GM21423 (cell line): ENCODE results near the gene SULF2.

Source experiments
- ATAC-seq: cut with Tn5 transposase; IDR thresholded peaks from one replicate; pipeline ENCODE4 v1.9.1; 2021; ENCODE audit warnings: mild to moderate bottlenecking, moderate library complexity; ENCODE audit not compliant: unreplicated experiment

SULF2 gene

DNA sequence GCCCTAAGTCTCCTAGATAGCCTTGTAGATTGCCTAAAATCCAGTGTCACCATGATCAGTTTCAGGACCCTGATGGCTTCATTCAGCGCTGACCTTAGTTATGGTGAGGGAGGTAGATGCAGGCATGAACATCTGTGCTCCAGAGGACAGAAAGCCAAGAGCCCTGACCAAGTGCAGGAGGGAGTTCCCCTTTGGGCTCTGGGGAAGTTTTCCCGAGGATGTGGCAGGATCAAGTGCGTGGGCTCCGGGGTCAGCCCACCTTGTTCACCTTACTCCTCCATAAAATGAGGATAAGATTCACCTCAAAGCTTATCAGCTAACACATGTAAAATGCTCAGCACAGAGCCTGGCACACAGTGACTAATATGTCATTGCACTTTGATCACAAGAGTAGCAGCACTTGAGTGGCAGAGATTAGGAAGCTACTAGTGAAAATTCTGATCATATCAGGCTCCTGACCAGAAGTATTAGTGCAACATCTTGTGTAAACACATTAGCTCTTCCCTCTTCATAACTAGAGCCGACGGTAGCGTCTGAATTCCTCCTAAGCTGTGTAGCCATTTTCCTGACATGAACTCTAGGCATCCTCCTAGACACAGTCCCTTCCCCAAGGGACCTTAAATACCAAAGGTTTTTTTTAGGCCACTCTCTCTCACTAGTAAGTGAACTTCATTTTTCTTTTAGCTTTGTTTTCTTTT is 125.2 kb downstream of the SULF2 start:
- no peak for ATAC-seq

DNA sequence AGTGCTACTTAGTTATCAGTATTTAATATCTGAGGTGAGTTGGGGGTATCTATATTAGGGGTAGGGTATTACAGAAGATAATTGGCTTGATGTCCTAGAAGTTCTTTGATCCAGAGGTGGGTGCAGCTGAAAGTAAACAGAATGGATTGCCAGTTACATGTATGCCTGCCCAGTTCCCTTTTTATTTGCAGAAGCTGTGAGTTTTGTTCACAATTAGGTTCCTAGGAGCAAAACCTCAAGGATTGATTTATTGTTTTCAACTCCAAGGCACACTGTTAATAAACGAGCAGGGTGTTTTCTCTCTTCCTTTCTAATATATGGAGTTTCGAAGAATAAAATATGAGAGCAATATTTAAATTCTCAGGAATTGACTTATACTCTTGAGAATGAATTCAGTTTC is 129.0 kb downstream of the SULF2 start:
- no peak for ATAC-seq

DNA sequence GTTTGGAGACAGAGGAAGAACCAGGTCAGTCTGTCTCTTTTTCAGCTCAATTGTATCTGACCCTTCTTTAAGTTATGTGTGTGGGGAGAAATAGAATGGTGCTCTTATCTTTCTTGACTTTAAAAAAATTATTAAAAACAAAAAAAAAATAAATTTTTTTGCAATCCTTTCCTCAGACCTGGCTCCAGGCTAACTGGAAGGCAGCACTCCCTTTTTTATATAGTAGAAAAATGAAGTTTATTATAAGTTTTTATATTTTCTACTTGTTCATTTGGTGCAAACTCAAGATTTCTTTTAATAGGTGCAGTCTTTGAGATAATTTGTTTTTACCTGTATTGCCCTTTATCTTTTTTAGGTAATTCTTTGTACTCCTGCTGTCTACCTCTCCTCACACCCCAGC is 129.6 kb downstream of the SULF2 start:
- no peak for ATAC-seq

DNA sequence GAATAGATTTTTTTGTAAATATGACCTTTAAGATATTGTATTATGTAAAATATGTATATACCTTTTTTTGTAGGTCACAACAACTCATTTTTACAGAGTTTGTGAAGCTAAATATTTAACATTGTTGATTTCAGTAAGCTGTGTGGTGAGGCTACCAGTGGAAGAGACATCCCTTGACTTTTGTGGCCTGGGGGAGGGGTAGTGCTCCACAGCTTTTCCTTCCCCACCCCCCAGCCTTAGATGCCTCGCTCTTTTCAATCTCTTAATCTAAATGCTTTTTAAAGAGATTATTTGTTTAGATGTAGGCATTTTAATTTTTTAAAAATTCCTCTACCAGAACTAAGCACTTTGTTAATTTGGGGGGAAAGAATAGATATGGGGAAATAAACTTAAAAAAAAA is 130.9 kb downstream of the SULF2 start:
- ATAC-seq = no peak

DNA sequence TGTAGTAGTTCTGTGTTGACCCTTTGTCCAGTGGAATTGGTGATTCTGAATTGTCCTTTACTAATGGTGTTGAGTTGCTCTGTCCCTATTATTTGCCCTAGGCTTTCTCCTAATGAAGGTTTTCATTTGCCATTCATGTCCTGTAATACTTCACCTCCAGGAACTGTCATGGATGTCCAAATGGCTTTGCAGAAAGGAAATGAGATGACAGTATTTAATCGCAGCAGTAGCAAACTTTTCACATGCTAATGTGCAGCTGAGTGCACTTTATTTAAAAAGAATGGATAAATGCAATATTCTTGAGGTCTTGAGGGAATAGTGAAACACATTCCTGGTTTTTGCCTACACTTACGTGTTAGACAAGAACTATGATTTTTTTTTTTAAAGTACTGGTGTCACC is 131.4 kb downstream of the SULF2 start:
- no peak for ATAC-seq

DNA sequence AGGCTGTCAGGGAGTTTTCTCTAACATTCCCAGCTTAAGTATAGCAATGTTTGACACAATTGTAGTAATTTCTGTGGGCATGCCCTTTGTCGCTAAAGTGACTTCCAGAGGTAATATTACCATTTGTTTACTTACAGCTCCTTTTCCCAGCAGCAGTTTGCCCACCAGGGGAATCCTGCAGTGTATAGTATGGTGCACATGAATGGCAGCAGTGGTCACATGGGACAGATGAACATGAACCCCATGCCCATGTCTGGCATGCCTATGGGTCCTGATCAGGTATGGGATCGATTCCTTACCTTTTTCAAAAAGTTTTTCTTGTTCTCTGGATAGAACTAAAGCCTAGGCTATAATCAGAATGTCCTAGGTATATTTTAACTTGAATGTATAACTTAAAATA is 132.5 kb downstream of the SULF2 start:
- ATAC-seq = no peak

DNA sequence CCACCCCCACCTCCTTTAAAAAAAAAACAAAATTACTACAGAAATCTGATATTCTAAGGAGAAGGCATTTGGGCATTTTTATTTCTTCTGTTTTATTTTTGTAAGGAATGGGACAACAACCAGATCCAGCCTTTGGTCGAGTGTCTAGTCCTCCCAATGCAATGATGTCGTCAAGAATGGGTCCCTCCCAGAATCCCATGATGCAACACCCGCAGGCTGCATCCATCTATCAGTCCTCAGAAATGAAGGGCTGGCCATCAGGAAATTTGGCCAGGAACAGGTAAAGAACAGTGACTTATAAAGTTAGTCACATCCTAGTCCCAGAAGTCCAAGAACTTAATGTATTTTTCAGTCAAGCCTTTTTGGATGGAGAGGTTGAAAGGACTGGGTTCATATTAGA is 133.0 kb downstream of the SULF2 start:
- ATAC-seq = no peak

DNA sequence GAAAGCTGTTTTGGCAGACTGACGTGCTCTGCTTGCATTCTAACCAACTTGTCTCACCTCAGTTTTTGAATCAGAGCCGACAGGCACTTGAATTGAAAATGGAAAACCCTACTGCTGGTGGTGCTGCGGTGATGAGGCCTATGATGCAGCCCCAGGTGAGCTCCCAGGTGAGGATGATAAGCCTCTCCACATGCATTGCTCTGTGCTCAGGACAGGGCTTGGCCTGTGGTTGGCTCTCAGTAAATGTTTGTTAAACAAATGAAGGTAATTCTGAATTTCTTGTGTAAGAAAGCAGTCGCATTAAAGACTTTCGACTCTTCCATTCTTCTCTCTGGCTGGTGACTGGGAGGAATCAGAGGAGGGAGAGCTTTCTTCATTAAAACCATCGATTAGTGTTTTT is 136.3 kb downstream of the SULF2 start:
- no peak for ATAC-seq

DNA sequence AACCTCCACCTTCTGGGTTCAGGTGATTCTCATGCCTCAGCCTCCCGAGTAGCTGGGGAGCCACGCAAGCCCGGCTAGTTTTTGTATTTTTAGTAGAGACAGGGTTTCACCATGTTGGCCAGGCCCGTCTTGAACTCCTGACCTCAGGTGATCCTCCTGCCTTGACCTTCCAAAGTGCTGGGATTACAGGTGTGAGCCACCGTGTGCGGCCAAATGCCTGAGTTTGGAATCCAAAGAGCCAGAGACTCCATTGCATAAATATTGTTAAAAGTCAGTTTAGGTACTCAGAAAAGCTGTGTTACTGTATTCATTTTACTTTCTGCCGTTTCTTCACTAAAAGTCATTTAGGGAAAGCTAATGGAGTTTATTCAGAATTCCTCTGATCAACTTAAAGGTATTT is 137.3 kb downstream of the SULF2 start:
- ATAC-seq = no peak

DNA sequence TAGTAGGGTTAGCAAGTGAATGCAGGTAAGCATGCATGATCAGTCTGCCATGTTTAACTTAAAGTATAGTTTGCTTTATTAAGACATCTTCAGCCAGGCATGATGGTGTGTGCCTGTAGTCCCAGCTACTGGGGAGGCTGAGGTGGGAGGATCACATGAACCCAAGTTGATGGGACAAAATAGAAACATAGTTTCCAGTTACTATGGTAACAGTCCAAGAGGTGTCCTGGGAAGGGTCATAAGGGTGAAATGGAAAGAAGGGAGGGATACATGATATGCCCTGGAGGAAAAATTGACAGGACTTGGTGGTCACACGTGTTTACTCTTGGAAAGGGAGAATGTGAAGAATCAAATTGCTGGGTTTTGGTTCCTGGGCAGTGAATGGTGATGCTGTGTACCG is 139.6 kb downstream of the SULF2 start:
- no peak for ATAC-seq

DNA sequence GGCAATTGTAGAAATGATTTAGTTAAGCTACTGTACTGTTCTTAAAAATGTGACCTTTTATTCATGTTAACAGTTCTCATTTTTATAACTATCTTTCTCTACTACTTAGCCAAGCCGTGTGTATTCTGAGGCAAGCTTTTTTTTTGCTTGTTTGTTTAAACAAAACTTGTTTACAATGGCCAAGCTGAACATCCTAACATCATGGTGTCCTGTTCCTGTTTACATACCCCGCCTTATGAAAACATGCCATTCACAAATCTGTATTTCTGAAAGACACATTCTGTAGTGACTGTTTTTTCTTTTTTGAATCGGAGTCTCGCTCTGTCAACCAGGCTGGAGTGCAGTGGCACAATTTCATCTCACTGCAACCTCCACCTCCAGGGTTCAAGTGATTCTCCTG is 142.7 kb downstream of the SULF2 start:
- no peak for ATAC-seq

DNA sequence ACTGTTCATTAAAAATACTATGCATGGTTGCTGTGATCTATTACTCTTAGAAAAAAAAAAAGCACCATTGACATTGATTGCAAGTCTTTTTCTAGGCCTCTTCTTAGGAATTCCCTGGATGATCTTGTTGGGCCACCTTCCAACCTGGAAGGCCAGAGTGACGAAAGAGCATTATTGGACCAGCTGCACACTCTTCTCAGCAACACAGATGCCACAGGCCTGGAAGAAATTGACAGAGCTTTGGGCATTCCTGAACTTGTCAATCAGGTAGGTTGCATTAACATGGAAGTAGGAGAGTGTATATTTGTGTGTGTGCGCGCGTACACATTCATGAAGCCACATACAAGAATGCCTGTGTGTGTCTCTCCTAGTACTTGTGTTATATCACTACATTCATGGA is 143.2 kb downstream of the SULF2 start:
- no peak for ATAC-seq

DNA sequence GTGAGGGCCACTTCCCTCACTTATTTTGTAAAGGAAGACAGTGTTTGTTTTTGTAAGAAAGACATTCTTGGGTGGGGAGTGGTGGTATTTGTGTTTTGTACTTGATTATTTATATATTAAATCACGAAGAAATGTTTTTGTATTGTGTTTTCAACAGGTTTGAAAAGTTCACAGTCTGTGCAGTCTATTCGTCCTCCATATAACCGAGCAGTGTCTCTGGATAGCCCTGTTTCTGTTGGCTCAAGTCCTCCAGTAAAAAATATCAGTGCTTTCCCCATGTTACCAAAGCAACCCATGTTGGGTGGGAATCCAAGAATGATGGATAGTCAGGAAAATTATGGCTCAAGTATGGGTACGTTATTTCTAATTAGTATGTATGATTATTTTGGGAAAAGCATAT is 146.4 kb downstream of the SULF2 start:
- ATAC-seq = no peak

DNA sequence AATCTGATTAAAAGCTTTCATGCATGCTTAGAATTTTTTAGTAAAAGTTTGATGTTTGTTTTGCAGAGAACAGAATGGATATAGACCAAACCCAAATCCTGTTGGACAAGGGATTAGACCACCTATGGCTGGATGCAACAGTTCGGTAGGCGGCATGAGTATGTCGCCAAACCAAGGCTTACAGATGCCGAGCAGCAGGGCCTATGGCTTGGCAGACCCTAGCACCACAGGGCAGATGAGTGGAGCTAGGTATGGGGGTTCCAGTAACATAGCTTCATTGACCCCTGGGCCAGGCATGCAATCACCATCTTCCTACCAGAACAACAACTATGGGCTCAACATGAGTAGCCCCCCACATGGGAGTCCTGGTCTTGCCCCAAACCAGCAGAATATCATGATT is 150.0 kb downstream of the SULF2 start:
- ATAC-seq = no peak

DNA sequence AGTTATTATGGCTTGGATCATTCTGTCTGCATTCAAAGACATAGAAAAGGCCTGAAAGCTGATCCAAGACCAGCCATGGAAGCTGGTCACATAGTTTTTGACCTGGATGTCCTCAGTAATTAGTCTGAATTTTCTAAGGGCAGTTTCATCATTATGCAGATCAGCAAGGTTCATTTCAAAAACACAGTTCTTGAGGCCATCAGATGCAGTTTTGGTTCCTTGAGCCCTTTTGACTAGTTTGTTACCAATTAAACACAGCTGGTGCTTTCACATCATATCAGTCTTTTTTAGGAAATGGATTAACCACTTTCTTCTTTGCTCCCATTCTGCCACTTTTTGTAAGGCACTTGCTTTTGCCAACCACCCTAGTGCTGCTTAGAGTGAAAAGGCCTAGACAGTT is 154.2 kb downstream of the SULF2 start:
- no peak for ATAC-seq

DNA sequence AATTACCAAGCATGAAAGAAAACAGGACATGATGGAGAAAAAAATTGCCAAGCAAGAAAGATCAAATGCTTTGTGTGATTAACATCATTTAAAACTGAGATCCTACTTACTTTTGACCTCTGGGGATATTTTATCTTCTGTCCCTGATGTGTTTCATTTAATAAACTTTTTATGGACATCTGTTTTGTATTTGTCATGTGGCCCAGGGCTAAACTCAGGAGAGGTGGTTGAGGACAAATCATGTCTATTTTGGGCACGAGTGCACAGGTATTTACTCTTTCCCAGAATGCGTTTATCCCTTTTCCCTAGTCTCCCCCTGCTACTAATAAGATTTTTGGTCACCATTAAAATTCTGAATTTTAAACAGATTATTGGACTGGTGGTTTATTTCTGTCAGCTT is 155.4 kb downstream of the SULF2 start:
- no peak for ATAC-seq

DNA sequence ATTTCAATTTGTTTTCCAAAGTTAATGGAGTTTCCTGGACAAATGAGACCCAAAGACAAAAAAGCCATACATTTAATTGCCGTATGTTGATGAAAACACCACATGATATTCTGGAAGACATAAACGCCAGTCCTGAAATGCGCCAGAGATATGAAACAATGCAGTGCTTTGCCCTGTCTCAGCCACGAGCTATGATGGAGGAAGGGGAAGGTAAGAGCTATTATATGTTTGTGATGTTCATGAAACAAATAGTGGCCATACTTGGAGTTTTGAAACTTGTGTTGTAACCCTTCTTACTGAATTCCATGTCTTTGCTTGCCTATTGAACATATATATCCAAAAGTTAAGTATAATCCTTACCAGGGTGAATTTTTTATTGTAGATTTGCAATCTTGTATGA is 157.7 kb downstream of the SULF2 start:
- ATAC-seq = no peak

DNA sequence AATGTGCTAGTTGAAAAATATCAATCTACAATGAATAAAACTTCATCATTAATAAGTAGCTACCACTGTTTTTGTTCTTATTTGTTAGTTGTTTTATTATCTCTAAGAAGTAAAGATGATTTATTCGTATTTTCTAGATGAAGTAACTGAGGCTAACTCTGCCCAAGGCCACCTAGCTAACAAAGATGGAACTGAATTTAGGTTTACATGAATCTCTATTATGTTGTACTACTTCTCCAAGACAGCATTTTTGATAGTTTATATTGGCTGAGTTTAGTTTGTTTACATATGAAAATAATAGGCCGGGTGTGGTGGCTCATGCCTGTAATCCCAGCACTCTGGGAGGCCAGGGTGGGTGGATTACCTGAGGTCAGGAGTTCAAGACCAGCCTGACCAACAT is 162.1 kb downstream of the SULF2 start:
- no peak for ATAC-seq

DNA sequence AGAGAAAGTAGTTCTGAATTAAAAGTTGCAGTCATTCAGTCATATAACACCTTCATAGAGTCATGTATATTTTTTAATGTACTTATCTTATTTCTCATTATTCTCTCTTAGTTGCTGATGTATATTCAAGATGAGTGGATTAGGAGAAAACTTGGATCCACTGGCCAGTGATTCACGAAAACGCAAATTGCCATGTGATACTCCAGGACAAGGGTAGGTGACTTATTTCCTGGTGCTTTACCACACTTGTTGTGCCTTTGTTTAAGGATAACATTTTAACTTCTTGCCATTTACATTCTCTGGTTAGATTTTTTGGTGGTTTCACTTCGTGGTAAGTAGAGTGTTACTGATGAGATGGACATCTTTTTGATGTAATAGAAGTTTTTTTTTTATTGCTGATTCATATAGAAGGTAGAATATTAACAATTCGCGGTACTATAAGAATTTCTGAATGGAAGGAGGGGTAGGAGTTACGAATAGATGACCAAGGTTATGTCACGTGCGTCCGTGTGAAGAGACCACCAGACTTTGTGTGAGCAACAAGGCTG is 163.1 kb downstream of the SULF2 start:
- no peak for ATAC-seq

DNA sequence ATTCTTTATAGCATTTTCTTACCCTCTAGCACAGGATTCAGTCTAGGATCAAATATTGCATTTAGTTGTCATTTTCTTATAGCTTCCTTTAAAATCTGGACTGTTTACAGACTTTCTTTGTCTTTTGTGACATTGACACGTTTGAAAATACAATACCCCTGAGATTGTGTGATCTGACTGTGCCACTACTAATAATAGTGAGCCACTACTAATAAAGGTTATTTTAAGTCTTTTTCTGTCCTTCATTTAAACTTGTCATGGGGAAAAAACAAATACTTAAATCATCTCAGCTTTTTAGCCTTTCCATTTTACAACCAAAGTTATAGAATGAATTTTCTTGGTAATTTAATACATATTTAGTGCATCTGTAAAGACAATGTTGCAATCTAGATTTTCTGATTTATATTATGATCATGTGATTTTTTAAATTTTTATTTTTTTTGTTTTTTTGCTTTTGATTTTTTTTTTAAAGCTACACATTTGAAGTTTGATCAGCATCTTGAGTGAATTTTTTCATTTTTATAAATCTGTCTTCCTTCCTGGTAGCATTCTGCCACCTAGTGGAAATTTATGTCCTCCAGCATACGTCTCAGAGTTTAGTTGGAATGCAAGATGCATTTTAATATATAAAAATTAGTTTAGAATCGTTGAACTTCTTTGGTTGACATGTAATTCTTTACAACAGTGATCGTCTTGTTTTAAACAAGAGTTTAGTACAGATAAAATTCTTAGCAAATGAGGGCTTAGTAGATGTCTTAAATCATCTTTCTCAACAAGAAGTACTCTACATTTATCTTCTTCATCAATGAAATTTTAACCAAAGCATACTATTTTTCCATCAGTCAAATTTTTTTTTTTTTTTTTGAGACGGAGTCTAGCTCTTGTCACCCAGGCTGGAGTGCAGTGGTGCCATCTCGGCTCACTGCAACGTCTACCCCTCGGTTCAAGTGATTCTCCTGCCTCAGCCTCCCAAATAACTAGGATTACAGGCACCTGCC is 164.2 kb downstream of the SULF2 start:
- no peak for ATAC-seq

DNA sequence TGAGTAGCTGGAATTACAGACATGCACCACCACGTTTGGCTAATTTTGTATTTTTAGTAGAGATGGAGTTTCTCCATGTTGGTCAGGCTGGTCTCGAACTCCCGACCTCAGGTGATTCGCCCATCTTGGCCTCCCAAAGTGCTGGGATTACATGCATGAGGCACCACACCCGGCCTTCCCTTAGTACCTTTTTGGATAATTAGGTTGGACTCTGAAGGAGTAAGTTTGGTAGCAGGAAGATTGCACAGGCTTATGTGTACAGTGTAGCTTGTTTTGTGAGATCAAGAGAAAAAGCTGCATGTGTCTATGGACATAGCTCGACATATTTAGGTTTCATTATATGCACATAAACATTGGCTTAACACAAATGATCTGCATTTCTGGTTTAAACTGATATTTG is 166.8 kb downstream of the SULF2 start:
- no peak for ATAC-seq

DNA sequence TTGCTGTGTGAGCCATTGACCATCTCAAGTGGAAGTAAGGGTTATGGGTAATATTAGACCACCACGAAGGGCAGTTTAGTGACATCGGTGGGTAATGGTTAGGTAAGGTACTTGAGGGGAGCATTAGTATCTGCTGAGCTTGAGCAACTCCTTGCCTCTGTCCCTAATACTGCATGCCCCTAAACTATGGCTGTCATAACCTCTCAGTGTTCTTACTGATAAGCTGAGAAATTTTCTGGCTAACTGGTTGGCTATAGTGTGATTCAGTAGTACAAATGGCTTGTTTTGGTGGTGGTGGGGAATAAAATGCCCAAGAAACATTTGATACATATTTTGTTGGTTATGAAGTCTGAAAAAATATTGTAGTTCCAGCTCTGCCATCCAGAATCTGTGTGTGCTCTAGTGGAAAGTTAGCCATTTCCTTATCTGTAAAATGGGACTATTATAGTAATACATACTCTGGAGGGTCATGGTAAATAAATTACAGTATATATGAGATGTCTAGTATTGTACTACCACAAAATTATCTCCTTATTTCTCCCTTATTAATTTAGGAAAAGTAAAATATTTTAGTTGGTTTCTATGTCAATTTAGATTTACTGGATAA is 170.5 kb downstream of the SULF2 start:
- no peak for ATAC-seq
